Activated CD8-positive, alpha-beta memory T cell treated with anti-CD3 and anti-CD28 coated beads, Interleukin-2, amount 50 U/mL, for 48 hours (primary cell): ENCODE data around the gene GRM8.

ENCODE experiments used
- DNase-seq: peaks from one replicate; pipeline ENCODE4 v3.0.0-alpha.2; 2020

The GRM8 gene

GRCh38 chr7:127146746-127147536 lies 105.8 kb downstream of the GRM8 start:
- no peak for DNase-seq

GRCh38 chr7:127137146-127137545 lies 115.6 kb downstream of the GRM8 start:
- no peak for DNase-seq

- no peak for DNase-seq
Observed at GRCh38 chr7:127135871-127136485, 116.8 kb downstream of the GRM8 start.

- no peak for DNase-seq
Observed at GRCh38 chr7:127123220-127123619, 129.5 kb downstream of the GRM8 start.

DNA sequence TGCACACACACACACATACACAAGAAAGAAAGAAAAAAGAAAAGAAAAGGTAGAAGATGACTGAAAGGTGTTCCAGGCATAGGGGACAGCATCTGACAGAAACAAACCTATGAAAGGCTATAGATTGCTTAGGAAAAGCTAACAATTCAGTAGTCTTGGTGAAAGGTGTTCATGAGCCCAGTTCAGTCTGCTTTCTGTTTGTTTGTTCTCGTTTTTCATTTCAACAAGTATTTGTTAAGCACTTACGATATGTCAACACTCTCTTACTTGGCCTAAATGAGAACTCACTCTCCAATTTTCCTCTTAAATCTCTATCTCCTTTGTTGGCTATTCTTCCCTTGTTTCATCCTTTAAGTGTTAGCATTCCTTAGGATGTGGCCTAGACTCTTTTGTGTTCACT lies 133.2 kb downstream of the GRM8 start:
- DNase-seq, result no peak

GRCh38 chr7:127114742-127115265 lies 137.9 kb downstream of the GRM8 start:
- no peak for DNase-seq

- peak; percentile 57 for DNase-seq
Observed at GRCh38 chr7:127107601-127108007, 145.1 kb downstream of the GRM8 start.

GRCh38 chr7:127093340-127093739 lies 159.4 kb downstream of the GRM8 start:
- no peak for DNase-seq

GRCh38 chr7:127091620-127092019 lies 161.1 kb downstream of the GRM8 start:
- no peak for DNase-seq

DNA sequence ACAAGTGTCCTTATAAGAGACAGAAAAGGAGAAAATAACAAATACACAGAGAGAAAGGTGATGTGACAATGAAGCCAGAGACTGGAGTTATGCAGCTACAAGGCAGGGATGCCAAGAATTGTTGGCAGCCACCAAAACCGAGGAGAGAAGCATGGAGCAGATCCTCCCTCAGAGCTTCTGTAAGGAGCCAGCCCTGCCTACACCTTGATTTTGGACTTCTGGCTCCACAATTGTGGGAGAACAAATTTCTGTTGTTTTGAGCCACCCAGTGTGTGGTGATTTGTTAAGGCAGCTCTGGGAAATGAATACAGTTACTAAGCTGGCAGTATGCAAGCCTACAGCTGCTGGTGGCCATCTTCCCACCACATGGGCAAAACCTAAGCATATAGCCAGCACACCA lies 163.6 kb downstream of the GRM8 start:
- no peak for DNase-seq

- no peak for DNase-seq
Observed at GRCh38 chr7:127081539-127081938, 171.2 kb downstream of the GRM8 start.

DNA sequence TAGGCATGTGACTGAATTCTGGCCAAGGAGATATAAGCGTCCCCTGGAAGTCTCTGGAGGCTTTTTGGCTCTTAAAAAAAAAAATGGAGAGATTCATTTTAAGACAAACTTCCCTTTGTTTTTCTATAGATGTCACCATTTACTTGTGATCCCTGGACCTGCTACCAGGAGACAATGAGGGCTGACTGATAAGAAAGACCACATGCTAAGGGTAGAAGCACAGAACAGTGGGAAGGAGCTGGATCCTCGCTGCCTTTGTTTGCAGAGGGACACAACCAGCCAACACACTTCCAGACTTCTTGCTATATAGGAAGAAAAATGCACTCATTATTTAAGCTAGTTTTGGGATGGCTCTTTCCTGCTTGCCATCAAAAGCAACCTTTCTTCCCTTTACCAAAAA lies 172.2 kb downstream of the GRM8 start:
- no peak for DNase-seq

GRCh38 chr7:127066974-127067373 lies 185.8 kb downstream of the GRM8 start:
- no peak for DNase-seq

DNA sequence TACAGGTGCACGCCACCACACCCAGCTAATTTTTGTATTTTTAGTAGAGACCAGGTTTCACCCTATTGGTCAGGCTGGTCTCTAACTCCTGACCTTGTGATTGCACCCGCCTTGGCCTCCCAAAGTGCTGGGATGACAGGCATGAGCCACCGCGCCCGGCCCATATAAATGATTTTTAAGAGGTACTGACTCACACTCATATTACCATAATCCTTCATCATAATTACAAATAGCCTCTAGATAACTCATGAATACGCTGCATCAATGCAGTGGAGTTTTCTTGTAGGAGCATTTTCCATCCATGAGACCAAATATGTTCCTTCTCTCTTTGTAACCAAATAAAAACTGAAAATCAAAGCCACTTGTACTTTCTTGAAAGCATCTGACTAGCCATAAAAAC lies 193.3 kb downstream of the GRM8 start:
- no peak for DNase-seq

DNA sequence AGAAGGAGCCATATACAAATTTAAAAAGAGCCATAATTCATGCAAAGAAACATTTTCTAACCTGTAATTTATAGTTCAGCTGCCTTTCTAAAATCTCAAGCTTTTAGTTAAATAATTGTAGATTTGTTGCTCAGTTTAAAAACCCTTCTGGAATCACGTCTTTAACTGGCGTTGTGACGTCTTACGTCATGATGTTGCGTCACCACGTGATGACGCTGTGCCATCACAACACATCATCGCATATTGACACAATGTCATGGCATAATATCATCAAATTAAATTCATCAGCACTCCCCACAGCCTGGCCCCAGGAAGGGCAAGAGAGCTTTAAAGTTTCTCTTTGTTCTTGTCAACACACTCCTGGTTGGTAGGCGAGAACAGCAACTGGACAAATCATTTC lies 194.8 kb downstream of the GRM8 start:
- no peak for DNase-seq

DNA sequence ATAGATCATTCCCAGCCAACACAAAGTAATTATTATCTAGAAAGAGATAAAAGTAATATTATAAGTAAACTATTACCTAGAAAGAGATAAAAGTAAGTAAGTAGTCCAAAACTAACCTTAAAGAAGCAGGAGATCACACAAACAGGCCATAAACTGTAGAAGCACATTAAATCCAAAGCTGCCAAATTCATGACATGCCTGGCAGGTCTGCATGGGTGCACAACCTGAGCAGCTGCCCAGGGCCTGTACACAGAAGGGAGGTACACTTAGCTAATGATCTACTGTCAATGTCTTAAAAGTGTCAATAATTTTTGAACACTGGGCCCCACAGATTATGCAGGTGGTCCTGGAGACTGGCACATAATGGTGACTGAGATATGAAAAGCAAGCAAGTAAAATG lies 196.5 kb downstream of the GRM8 start:
- DNase-seq, result no peak

- DNase-seq, result no peak
Observed at GRCh38 chr7:127047521-127047920, 205.2 kb downstream of the GRM8 start.

GRCh38 chr7:127041689-127042452 lies 210.9 kb downstream of the GRM8 start:
- no peak for DNase-seq

DNA sequence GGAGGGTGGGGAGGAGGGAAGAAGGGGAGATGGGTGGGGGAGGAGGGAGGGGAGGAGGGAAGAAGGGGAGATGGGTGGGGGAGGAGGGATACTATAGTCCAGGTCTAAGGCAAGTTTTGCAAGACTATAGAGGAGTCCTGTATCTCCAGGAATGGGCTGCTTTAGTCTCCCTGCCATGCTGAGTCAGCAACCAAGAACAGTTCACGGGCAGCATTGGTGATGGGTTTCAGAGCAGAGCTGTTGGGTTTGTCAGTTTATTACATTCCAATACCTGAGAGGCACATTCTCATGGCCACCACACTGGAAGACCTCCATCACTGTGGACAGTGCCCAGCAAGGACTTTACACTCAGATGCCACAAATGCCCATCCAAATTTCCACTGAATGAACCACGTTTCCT lies 212.7 kb downstream of the GRM8 start:
- no peak for DNase-seq

- DNase-seq, result no peak
Observed at GRCh38 chr7:127039541-127039940, 213.2 kb downstream of the GRM8 start.

- no peak for DNase-seq
Observed at GRCh38 chr7:127035203-127035849, 217.4 kb downstream of the GRM8 start.

DNA sequence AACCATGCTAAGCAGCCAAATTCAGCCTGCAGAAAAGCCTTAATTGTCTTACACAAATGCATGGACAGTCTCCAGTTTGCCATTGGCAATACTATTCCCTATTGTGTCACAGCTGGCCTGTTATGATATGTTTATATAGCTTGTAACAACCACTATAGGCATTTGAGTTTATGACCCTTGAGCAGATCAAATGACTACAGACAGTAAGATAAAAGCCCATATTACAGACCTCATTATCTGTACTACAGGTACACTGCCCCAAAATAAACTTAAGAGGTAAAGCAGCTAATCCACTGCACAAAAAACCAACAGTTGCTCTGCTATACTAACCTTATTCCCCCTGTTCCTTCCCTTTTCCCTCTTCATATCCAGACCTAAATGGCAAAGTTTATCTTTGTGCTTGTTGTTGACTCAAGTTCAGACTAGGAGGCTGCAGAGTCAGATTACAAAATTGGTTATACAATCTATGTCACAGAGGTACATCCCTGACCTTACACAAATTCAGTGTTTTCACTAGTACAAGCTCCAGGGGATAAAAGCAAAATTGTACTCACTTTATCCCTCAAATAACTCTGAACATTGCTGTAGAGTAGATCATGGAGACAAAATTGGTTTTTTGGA lies 218.4 kb downstream of the GRM8 start:
- DNase-seq, result no peak

DNA sequence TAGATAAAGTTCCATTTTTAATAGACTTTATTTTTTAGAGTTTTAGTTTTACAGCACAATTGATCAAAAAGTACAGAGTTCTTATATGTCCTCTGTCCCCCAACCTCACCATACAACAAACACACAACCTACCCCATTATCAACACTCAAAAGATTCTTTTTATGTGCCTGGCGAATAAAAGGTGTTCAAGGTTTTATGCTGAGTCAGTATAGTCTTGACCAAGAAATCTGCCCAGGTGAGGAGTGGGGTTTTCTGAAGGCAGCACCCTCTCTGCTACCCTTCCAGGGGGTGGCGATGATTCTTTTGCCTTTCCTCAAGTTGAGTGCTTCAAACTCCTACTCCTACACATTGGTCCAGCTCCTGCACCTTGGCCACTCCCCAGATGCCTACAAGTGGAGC lies 222.9 kb downstream of the GRM8 start:
- no peak for DNase-seq
